Thoracic aorta (tissue), 2 donors: ENCODE data around the gene TARS3. TPM values are rescaled to one million over a fixed set of nuclear protein-coding genes. Genes with fewer than 3 reads are reported as not detected.
"Not testable (repeated sequence)": the region's sequence is repeated elsewhere in the genome, so short reads cannot be mapped to it uniquely, and the experiment has no call there.

ENCODE experiments used
- ATAC-seq: fragments of 150-250 bp; one replicate; pipeline ENCODE4 v1.8.0; 2017; ENCODE audit warnings: low read depth; ENCODE audit not compliant: insufficient number of reproducible peaks, low FRiP score
- DNase-seq: peaks from one replicate; pipeline ENCODE4 v3.0.0-alpha.2; 2020; ENCODE audit warnings: low spot score
- H3K27ac ChIP-seq, 2 donors: fragments of 200-600 bp; sonication (generic); 1 replicate in 1 of 2; 2 replicates in 1 of 2; pipeline ENCODE4 v1.5.1; 2016; ENCODE audit warnings: mild to moderate bottlenecking in 2 of 2, moderate library complexity in 2 of 2
- H3K27me3 ChIP-seq: fragments of 200-600 bp; sonication (generic); replicated peaks from 2 replicates; pipeline ENCODE4 v1.6.0; 2016; ENCODE audit warnings: mild to moderate bottlenecking; ENCODE audit not compliant: insufficient read depth
- H3K36me3 ChIP-seq: fragments of 200-600 bp; sonication (generic); one replicate; pipeline ENCODE4 v1.5.1; 2016
- H3K4me1 ChIP-seq, 2 donors: fragments of 200-600 bp; sonication (generic); 1 replicate in 1 of 2; 2 replicates in 1 of 2; pipeline versions ENCODE4 v1.5.1 to v1.6.0; 2016; ENCODE audit warnings: low read depth in 2 of 2, mild to moderate bottlenecking in 1 of 2; ENCODE audit not compliant: control insufficient read depth in 1 of 2
- H3K4me3 ChIP-seq: fragments of 200-600 bp; sonication (generic); 2 replicates; pipeline ENCODE4 v1.5.1; 2016; ENCODE audit warnings: mild to moderate bottlenecking
- H3K9me3 ChIP-seq: fragments of 200-600 bp; sonication (generic); 2 replicates; pipeline ENCODE4 v1.5.1; 2016
- total RNA-seq, 2 donors: library from RNA; depleted of rRNA; stranded (reverse); fragments of >200 nt; gene quantifications; one replicate each; pipeline versions ENCODE4 v1.1.0 to v1.2.3, GENCODE V29; 2016
- TF ChIP-seq, protein P1 (sequence below): fragments of 200-600 bp; sonication (generic); IDR thresholded peaks from one replicate; pipeline ENCODE4 v1.5.1; 2019; ENCODE audit warnings: antibody characterized with exemption

The TARS3 gene
- total RNA-seq, 2 donors from 2014 or later = 20.5 to 21.3 TPM

DNA sequence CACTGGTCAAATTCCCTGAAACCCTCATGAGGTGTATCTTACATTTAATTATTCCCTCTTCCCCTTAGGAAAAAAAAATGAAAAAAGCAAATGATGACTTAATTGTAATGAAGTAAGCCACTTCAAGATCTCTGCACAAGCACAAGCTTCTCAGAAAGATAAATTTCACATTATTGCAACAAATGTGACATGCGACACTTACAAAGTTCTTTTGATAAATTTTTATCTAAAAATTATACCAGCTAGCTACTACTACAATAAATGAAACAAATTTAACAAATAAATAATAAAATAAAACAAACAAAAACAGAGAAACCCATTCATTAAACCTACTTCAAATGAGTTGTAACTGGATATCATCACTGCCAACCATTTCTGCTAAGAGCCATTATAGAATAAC is 62.1 kb downstream of the TARS3 start:
- no peak overlapping the region for H3K27ac ChIP-seq
- ATAC-seq = no peak

DNA sequence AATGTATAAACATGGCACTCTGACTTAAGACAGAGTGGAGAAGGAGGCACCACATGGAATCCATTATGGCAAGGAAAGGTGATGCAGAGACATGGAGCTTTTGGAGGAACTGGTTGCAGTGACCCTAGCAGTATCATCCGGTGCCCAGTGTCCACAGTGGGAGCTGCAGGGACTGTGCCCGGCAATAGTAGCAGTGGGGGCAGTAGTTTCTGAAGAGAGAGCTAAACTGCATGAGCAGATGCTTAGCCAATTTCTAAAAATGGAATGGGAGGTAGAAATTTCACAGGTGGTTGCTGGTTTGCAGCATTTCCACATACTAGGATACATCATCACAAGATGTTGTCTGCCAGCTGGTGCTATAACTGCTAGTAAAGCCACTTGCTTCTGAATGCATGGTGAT is 64.3 kb downstream of the TARS3 start:
- Histone ChIP-seq H3K4me3 (no peak overlapping the region), H3K27me3 (no peaks in the 10 kb centered on the region), H3K27ac (no peak overlapping the region), H3K4me1 (no peaks in the 10 kb centered on the region), H3K9me3 (no peaks in the 10 kb centered on the region), H3K36me3 (peaks cover 23% of the 10 kb centered on the region)
- ATAC-seq = no peak
- DNase-seq = no peak
- TF ChIP-seq, protein P1, sequence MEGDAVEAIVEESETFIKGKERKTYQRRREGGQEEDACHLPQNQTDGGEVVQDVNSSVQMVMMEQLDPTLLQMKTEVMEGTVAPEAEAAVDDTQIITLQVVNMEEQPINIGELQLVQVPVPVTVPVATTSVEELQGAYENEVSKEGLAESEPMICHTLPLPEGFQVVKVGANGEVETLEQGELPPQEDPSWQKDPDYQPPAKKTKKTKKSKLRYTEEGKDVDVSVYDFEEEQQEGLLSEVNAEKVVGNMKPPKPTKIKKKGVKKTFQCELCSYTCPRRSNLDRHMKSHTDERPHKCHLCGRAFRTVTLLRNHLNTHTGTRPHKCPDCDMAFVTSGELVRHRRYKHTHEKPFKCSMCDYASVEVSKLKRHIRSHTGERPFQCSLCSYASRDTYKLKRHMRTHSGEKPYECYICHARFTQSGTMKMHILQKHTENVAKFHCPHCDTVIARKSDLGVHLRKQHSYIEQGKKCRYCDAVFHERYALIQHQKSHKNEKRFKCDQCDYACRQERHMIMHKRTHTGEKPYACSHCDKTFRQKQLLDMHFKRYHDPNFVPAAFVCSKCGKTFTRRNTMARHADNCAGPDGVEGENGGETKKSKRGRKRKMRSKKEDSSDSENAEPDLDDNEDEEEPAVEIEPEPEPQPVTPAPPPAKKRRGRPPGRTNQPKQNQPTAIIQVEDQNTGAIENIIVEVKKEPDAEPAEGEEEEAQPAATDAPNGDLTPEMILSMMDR = no peak

More for the DNA sequence above, 62.1 kb downstream of the TARS3 start:
- Histone ChIP-seq H3K4me3 (no peak overlapping the region), H3K9me3 (no peaks in the 10 kb centered on the region), H3K27me3 (no peaks in the 10 kb centered on the region), H3K36me3 (peaks cover 16% of the 10 kb centered on the region), H3K4me1 (no peaks in the 10 kb centered on the region)
- TF ChIP-seq, protein P1 = no peak
- DNase-seq = no peak

DNA sequence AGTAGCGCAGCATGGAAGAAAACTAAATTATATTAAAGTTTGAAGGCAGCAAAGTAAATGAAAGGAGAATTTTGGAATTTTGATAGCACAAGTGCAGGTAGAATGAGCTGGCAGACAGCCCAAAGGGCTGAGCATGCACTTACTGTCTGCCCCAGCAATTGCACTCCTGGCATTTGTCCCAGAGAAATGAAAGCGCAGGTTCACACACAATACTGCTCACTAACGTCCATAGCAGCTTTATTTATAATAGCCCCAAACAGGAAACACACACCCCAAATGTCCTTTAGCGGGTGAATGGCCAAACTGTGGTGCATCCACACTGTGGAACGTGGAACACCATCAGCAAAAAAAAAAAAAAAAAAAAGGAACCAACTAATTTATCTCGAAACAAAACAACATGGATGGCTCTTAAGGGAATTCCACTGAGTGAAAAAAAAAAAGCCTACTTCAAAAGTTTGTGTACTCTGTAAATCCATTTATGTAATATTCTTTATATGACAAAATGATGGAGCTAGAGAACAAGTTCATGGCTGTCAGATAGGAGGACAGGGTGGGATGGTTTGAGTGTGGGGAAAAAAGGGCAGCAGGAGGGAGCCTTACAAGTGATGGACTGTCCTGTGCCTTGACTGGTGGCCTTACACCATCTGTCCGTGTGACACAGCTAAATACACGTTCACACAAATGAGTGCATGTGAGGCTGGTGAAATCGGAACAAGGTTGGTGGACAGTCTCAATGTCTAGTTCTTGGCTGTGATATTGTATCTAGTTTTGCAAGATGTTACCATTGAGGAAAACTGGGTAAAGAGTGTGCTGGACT is 66.1 kb downstream of the TARS3 start:
- ATAC-seq (no peak), DNase-seq (no peak)
- Histone ChIP-seq H3K27ac (no peak overlapping the region), H3K27me3 (no peaks in the 10 kb centered on the region), H3K4me3 (no peak overlapping the region), H3K4me1 (peaks cover 0 to 2% of the 10 kb centered on the region in 2 donors), H3K9me3 (no peaks in the 10 kb centered on the region), H3K36me3 (peaks cover 23% of the 10 kb centered on the region)
- TF ChIP-seq, protein P1 = no peak

DNA sequence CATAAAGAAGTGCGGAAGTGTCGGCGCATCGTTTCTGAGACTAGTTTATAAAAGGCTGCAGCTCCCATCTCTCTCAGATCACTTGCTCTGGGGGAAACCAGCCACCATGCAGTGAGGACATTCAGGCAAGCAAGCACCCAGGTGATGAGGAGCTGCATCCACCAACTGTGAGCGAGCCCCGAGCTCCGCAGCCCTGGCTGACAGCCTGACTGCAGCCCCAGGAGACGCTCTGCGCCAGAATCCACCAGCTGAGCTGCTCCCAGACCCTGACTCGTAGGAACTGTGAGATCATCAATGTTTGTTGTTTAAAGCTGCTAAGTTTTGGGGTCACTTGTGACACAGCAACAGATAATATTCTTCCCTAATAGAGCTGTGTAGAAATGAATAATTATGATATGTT is 67.1 kb downstream of the TARS3 start:
- Histone ChIP-seq H3K27ac (no peak overlapping the region), H3K36me3 (peaks cover 23% of the 10 kb centered on the region), H3K27me3 (no peaks in the 10 kb centered on the region), H3K9me3 (no peaks in the 10 kb centered on the region), H3K4me1 (peaks cover 0 to 7% of the 10 kb centered on the region in 2 donors), H3K4me3 (no peak overlapping the region)
- DNase-seq (no peak), ATAC-seq (no peak)
- TF ChIP-seq, protein P1 = no peak

DNA sequence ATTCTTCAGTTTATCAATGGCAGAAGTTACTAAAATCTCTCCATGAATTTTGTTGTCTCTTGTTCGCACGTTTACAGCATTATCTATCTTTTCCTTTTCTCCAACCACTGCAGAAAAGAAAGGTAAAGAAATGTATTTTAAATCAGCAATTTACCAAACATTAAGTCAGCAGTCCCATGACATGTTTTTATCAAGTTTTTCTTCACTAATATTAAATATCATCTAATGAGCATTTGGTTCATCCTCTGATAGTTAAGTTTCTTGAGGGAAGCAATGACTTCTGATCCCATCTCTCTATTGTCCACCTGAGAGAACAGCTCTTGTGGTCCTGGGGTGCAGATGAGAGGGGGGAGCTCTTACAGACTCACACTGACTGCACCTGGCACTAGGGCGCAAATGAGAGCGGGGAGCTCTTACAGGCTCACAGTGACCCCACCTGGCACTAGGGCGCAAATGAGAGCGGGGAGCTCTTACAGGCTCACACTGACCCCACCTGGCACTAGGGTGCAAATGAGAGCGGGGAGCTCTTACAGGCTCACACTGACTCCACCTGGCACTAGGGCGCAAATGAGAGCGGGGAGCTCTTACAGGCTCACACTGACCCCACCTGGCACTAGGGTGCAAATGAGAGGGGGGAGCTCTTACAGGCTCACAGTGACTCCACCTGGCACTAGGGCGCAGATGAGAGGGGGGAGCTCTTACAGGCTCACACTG is 69.5 kb downstream of the TARS3 start:
- not testable (repeated sequence) for H3K27me3 ChIP-seq, H3K4me3 ChIP-seq, H3K27ac ChIP-seq, DNase-seq, H3K9me3 ChIP-seq, ATAC-seq
- H3K36me3 ChIP-seq = peaks cover 10% of the 10 kb centered on the region
- H3K4me1 ChIP-seq = peaks cover 10 to 25% of the 10 kb centered on the region in 2 donors
